GM21576 (cell line): ENCODE results near the gene LRP1B.

Experiments
- ATAC-seq: cut with Tn5 transposase; IDR thresholded peaks from one replicate; pipeline ENCODE4 v1.9.1; 2021; ENCODE audit warnings: mild to moderate bottlenecking, moderate library complexity; ENCODE audit not compliant: unreplicated experiment

The LRP1B gene

GRCh38 chr2:140873915-140874531 is 1256.8 kb downstream of the LRP1B start:
- no peak for ATAC-seq

DNA sequence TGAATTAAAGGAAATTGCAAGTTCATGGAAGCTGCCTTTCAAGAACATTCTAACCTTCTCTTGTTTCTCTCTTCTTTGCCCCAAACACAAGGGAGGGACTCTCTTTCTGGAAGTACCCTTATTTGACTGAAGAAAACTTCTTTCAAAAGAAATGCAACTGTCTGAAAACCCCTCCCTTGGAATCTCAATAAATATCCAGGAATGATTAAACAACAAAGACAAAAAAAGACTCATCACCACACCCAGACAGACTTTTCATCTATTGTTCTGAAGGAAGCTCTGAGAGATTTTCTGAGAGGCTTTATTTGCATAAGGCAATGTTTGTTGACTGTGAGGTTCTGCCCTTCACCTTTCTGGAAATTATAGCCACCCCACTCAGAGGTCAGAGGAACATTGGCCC is 1260.9 kb downstream of the LRP1B start:
- no peak for ATAC-seq

DNA sequence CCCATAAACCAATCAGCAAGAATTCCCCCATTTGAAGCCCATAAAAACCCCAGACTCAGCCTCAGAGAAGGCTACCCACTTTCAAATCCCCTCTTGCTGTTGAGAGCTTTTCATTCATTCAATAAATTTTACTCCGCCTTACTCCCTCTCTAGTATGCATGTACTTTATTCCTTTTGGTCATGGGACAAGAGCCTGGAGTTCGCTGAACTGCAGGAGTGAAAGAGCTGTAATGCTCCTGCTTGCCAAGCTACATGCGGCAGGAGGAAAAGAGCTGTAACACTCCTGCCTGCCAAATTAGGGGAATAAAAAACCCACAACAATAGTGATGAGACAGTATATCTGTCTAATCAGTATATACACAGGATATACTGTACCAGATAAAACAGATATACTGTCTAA is 1261.7 kb downstream of the LRP1B start:
- no peak for ATAC-seq

- ATAC-seq = no peak
These were observed 1265.0 kb downstream of the LRP1B start for GRCh38 chr2:140865837-140866236.

- ATAC-seq = no peak
These were observed 1267.1 kb downstream of the LRP1B start for GRCh38 chr2:140863713-140864112.

DNA sequence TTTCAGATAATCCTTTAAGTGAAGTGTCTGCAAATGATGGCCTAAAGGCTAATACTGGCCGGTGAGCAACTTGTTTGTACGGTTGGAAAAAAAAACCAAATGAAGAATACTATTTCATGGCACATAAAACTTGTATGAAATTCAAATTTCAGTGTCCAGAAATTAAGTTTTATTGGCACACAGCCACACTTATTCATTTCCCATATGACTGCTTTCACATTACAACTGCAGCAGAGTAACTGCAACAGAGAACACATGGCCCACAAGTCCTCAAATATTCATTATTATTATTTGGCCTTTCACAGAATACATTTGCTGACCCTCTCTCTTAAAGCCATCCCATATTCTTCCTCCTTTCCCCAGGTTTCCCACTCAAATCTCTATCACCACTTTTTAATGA is 1268.6 kb downstream of the LRP1B start:
- ATAC-seq = no peak

GRCh38 chr2:140861666-140862065 is 1269.2 kb downstream of the LRP1B start:
- ATAC-seq = no peak

DNA sequence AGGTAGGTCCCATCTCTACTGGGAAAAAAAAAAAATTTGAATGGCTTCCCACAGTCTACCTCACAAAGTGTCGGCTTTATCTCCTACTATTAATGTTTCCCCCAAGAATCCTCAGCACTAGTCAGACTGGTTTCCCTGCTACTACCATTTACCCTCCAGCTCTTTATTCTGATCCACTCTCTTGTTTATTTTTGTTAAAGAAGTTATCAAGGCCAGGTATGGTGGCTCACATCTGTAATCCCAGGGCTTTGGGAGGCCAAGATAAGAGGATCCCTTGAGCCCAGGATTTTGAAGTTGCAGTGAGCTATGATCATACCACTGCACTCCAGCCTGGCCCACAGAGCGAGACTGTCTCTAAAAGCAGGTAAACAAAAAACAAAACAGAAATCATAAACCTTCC is 1275.3 kb downstream of the LRP1B start:
- ATAC-seq = no peak

GRCh38 chr2:140851258-140851981 is 1279.4 kb downstream of the LRP1B start:
- ATAC-seq = no peak

DNA sequence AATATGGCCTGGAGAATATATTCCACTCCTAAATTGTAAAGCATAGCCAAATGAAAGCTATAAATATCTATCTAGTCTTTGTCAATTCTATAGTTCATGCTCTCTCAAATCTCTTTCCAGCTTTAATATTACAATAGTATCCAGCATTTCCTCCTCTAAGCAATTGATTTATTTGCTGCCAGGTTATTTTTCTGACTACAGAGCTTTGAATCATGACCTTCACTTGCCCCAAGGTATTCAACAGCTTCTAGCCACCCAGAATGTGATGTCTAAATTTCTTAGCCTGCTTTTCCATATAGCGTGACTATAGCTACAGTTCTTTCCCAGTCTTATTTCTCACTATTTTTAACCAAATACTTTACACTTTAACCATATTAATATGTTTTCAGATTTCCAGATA is 1287.6 kb downstream of the LRP1B start:
- ATAC-seq = no peak

DNA sequence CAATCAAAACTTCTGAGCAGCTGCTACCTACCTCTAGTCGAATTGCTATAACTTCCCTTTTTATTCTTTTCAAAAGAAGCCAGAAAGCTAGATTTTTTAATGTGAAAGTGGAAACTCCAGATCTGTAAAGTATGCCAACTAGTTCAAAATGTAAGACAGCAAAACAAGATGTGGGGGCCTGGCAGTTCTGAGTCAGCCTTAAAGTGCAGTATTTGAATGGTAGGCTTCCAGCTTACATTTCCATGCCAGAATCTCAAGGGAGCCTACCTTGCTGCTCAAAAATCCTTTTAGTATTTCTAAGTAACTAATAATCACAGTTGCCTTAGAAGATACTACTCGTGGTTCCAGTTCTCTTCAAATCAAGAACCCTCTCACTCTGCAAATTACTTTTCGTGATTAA is 1288.7 kb downstream of the LRP1B start:
- ATAC-seq = no peak

DNA sequence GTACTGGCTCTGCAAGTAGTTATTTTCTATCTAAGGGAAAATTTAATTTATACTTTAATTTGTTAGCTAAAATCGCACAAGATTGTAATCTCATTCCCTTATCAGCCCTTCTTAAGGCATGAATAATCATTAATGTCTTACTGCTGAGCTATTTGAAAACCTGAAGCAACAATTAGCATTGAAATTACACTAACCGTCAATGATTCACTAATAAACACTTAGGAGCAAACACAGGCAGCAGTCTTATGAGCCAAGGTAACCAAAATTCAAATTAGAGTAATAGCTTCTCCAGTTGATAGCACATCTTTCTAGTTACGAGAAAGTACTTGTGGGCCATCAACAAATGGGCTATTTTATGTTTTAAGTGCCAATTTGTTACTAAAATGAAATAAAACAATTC is 1289.7 kb downstream of the LRP1B start:
- ATAC-seq = no peak

DNA sequence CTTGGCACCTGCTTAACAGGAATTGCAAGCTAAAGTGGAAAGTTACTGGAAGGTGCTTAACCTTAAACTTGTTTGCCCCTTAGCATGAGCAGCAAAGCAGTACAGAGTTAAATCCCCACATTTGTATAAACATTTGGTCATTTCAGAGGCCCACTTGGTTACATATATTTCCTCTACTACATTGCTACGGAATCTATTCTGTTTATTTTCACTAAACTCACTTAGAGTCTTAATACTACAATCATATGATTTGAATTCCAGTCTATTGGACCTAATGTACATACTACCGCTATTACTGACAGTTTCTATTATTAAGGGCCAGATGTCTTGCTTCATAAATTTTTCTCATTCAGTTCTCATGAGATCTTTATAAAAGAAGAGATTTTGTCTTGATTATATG is 1294.0 kb downstream of the LRP1B start:
- ATAC-seq = no peak

- ATAC-seq = no peak
These were observed 1295.7 kb downstream of the LRP1B start for GRCh38 chr2:140835079-140835478.

- ATAC-seq = no peak
These were observed 1316.7 kb downstream of the LRP1B start for GRCh38 chr2:140814141-140814540.

DNA sequence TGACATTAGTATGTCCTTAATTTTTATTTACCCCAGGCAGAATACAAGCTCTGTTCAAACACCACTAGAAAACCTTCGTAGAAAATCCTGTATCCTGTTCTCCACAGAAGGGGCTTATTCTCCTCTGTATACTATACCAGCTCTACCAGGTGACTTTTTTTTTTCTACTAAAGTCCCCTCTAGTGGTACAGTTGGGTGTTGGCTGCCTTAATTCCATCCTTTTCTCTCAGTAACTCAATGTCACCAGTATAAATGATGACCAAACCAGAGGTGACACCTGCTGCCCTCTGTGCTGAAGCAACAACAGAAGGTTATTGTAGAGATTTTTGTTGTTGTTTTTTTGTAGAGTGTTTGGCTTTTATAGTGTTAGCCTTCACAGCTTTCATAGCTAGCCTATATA is 1322.0 kb downstream of the LRP1B start:
- ATAC-seq = no peak

GRCh38 chr2:140808211-140808610 is 1322.6 kb downstream of the LRP1B start:
- ATAC-seq = no peak

DNA sequence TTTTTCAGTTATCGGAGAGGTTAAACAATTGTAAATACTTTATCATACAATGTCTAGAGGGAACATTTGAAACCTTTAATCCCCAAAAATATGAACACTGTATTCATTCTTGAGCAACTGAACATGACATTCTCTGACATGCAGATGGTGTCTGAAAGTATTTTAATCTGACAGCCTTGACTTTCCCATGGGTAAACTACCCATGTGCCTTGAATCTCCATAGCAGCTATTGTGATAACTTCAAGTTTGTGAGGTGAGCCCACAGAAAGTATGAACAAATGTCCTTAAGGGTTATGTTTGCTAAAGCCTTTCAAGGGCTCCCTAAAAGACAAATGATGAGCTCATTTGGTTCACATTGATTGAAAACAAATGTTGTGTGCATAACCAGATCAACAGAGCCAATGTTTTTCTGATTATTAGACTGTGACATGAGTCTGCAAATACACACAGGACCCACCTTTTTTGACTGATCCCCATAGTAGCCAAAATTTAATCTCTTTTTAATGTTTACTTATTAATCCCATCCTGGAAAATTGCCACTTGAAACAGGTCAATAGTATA is 1326.0 kb downstream of the LRP1B start:
- no peak for ATAC-seq

GRCh38 chr2:140801311-140801710 is 1329.5 kb downstream of the LRP1B start:
- no peak for ATAC-seq

GRCh38 chr2:140797718-140798117 is 1333.1 kb downstream of the LRP1B start:
- ATAC-seq = peak; percentile 91

GRCh38 chr2:140791802-140792201 is 1339.0 kb downstream of the LRP1B start:
- no peak for ATAC-seq

- ATAC-seq = no peak
These were observed 1344.2 kb downstream of the LRP1B start for GRCh38 chr2:140786585-140786984.
